Measurements from ENCODE around the gene ZBTB45. TPM values are rescaled to one million over a fixed set of nuclear protein-coding genes. Genes with fewer than 3 reads are reported as not detected.

ZBTB45 gene
- total RNA-seq, 2 experiments from 2014 or later, result 5.5 to 6.0 TPM

- H3K27ac Mint-ChIP-seq, result peak overlapping the region; percentile 36
- H3K4me1 Mint-ChIP-seq (ENCODE audit: low read depth), result peaks cover 54% of the 10 kb centered on the region
- no peak overlapping the region for H3K4me3 Mint-ChIP-seq
- intact Hi-C loops (cut with micrococcal nuclease), result no loop called here
- no peaks in the 10 kb centered on the region for H3K27me3 Mint-ChIP-seq (ENCODE audit: low read depth)
- peaks cover 57% of the 10 kb centered on the region for H3K36me3 Mint-ChIP-seq (ENCODE audit: low read depth)
- no peak for DNase-seq
- CTCF ChIA-PET, result no interaction called here
- H3K9me3 Mint-ChIP-seq, result no peaks in the 10 kb centered on the region
Measured at GRCh38 chr19:58552655-58553054, 33.0 kb upstream of the ZBTB45 start.

GRCh38 chr19:58551577-58552471 lies 32.2 kb upstream of the ZBTB45 start:
- DNase-seq, result no peak
- Mint-ChIP-seq H3K27me3 (ENCODE audit: low read depth) (no peaks in the 10 kb centered on the region), H3K36me3 (ENCODE audit: low read depth) (peaks cover 62% of the 10 kb centered on the region), H3K9me3 (no peaks in the 10 kb centered on the region), H3K4me3 (no peak overlapping the region), H3K27ac (peak overlapping the region; percentile 26), H3K4me1 (ENCODE audit: low read depth) (peaks cover 53% of the 10 kb centered on the region)
- intact Hi-C loops (cut with micrococcal nuclease), result no loop called here
- CTCF ChIA-PET, result interaction anchor here (0.9 kb wide), 1 partner anchor 32 kb away, joined by 4 read pairs; the partner anchor contains the start of gene ZBTB45

- DNase-seq, result no peak
- Mint-ChIP-seq H3K36me3 (ENCODE audit: low read depth) (peaks cover 62% of the 10 kb centered on the region), H3K9me3 (no peaks in the 10 kb centered on the region), H3K27me3 (ENCODE audit: low read depth) (no peaks in the 10 kb centered on the region), H3K4me3 (no peak overlapping the region), H3K4me1 (ENCODE audit: low read depth) (peaks cover 53% of the 10 kb centered on the region), H3K27ac (no peak overlapping the region)
- CTCF ChIA-PET, result interaction anchor here (0.9 kb wide), 1 partner anchor 31 kb away, joined by 4 read pairs; the partner anchor contains the start of gene ZBTB45
- intact Hi-C loops (cut with micrococcal nuclease), result no loop called here
Measured at GRCh38 chr19:58551123-58551497, 31.5 kb upstream of the ZBTB45 start.

GRCh38 chr19:58550362-58551122 lies 30.9 kb upstream of the ZBTB45 start:
- Mint-ChIP-seq H3K9me3 (no peaks in the 10 kb centered on the region), H3K4me1 (ENCODE audit: low read depth) (peaks cover 55% of the 10 kb centered on the region), H3K36me3 (ENCODE audit: low read depth) (peaks cover 66% of the 10 kb centered on the region), H3K27ac (no peak overlapping the region), H3K4me3 (no peak overlapping the region), H3K27me3 (ENCODE audit: low read depth) (no peaks in the 10 kb centered on the region)
- intact Hi-C loops (cut with micrococcal nuclease), result no loop called here
- CTCF ChIA-PET, result interaction anchor here (0.9 kb wide), 1 partner anchor 31 kb away, joined by 4 read pairs; the partner anchor contains the start of gene ZBTB45
- no peak for DNase-seq

- intact Hi-C loops (cut with micrococcal nuclease), result no loop called here
- CTCF ChIA-PET, result no interaction called here
- Mint-ChIP-seq H3K9me3 (no peaks in the 10 kb centered on the region), H3K27me3 (ENCODE audit: low read depth) (no peaks in the 10 kb centered on the region), H3K4me1 (ENCODE audit: low read depth) (peaks cover 51% of the 10 kb centered on the region), H3K36me3 (ENCODE audit: low read depth) (peaks cover 68% of the 10 kb centered on the region), H3K4me3 (no peak overlapping the region), H3K27ac (no peak overlapping the region)
- DNase-seq, result no peak
Measured at GRCh38 chr19:58549664-58550361, 30.2 kb upstream of the ZBTB45 start.

- CTCF ChIA-PET, result interaction anchor here (6.8 kb wide), 1 partner anchor 30 kb away, joined by 34 read pairs; the partner anchor contains the start of gene ZBTB45
- intact Hi-C loops (cut with micrococcal nuclease), result no loop called here
Measured at GRCh38 chr19:58548859-58549663, 29.5 kb upstream of the ZBTB45 start.

GRCh38 chr19:58547323-58548312 lies 28.0 kb upstream of the ZBTB45 start:
- Mint-ChIP-seq H3K9me3 (no peaks in the 10 kb centered on the region), H3K36me3 (ENCODE audit: low read depth) (peaks cover 63% of the 10 kb centered on the region), H3K4me3 (no peak overlapping the region), H3K4me1 (ENCODE audit: low read depth) (peaks cover 39% of the 10 kb centered on the region), H3K27me3 (ENCODE audit: low read depth) (peaks cover 6% of the 10 kb centered on the region), H3K27ac (peak overlapping the region; percentile 30)
- DNase-seq, result no peak
- intact Hi-C loops (cut with micrococcal nuclease), result no loop called here
- CTCF ChIA-PET, result interaction anchor here (0.6 to 6.8 kb wide), 2 partner anchors 19 to 28 kb away, joined by 3 to 34 read pairs; partner anchors contain the start of gene ZBTB45

More at GRCh38 chr19:58548859-58549663, 29.5 kb upstream of the ZBTB45 start:
- Mint-ChIP-seq H3K4me1 (ENCODE audit: low read depth) (peaks cover 44% of the 10 kb centered on the region), H3K4me3 (no peak overlapping the region), H3K9me3 (no peaks in the 10 kb centered on the region), H3K36me3 (ENCODE audit: low read depth) (peaks cover 66% of the 10 kb centered on the region), H3K27ac (no peak overlapping the region), H3K27me3 (ENCODE audit: low read depth) (no peaks in the 10 kb centered on the region)
- DNase-seq, result no peak

- DNase-seq, result no peak
- CTCF ChIA-PET, result interaction anchor here (1.3 to 6.8 kb wide), 3 partner anchors 8 to 32 kb away, joined by 3 to 34 read pairs (median 4); partner anchors contain the start of gene ZBTB45
Measured at GRCh38 chr19:58546019-58546530, 26.5 kb upstream of the ZBTB45 start.

GRCh38 chr19:58545286-58546018 lies 25.8 kb upstream of the ZBTB45 start:
- Mint-ChIP-seq H3K27ac (peak overlapping the region; percentile 89), H3K4me1 (ENCODE audit: low read depth) (peaks cover 32% of the 10 kb centered on the region), H3K27me3 (ENCODE audit: low read depth) (peaks cover 9% of the 10 kb centered on the region), H3K4me3 (peak overlapping the region; percentile 97), H3K36me3 (ENCODE audit: low read depth) (peaks cover 47% of the 10 kb centered on the region), H3K9me3 (no peaks in the 10 kb centered on the region)
- no peak for DNase-seq
- intact Hi-C loops (cut with micrococcal nuclease), result no loop called here
- CTCF ChIA-PET, result interaction anchor here (1.0 to 6.8 kb wide), 4 partner anchors 8 to 32 kb away, joined by 3 to 34 read pairs (median 4); partner anchors contain the start of gene ZBTB45

More at GRCh38 chr19:58546019-58546530, 26.5 kb upstream of the ZBTB45 start:
- intact Hi-C loops (cut with micrococcal nuclease), result no loop called here
- H3K4me3 Mint-ChIP-seq, result peak overlapping the region; percentile 97
- H3K9me3 Mint-ChIP-seq, result no peaks in the 10 kb centered on the region
- H3K27ac Mint-ChIP-seq, result peak overlapping the region; percentile 89
- peaks cover 52% of the 10 kb centered on the region for H3K36me3 Mint-ChIP-seq (ENCODE audit: low read depth)
- H3K4me1 Mint-ChIP-seq (ENCODE audit: low read depth), result peaks cover 35% of the 10 kb centered on the region
- peaks cover 9% of the 10 kb centered on the region for H3K27me3 Mint-ChIP-seq (ENCODE audit: low read depth)
